Subcutaneous adipose tissue (tissue), 4 donors: Measurements from ENCODE around the gene IRX5. TPM values are rescaled to one million over a fixed set of nuclear protein-coding genes. Genes with fewer than 3 reads are reported as not detected.

Experiments
- CTCF ChIP-seq: fragments of 450-650 bp; IDR thresholded peaks from one replicate; pipeline ENCODE4 v1.5.1; 2016; ENCODE audit warnings: low read depth, mild to moderate bottlenecking, control low read depth, antibody characterized with exemption, moderate library complexity
- total RNA-seq, 4 donors: library from RNA; depleted of rRNA; stranded (reverse); fragments of >200 nt; gene quantifications; one replicate each; pipeline ENCODE4 v1.1.0, GENCODE V29; 2016

Gene IRX5
- total RNA-seq, 4 donors from 2014 or later, result 0.65 to 6.8 (median 4.8) TPM

GRCh38 chr16:54952195-54952594 is 21.5 kb downstream of the IRX5 start:
- TF ChIP-seq CTCF, result no peak

GRCh38 chr16:54953461-54953860 is 22.8 kb downstream of the IRX5 start:
- TF ChIP-seq CTCF, result no peak

- no peak for TF ChIP-seq CTCF
These were observed 23.6 kb downstream of the IRX5 start for GRCh38 chr16:54954220-54954619.

- no peak for TF ChIP-seq CTCF
These were observed 25.1 kb downstream of the IRX5 start for GRCh38 chr16:54955757-54956156.

GRCh38 chr16:54957403-54958166 is 26.9 kb downstream of the IRX5 start:
- TF ChIP-seq CTCF, result no peak

GRCh38 chr16:54962045-54962444 is 31.4 kb downstream of the IRX5 start:
- no peak for TF ChIP-seq CTCF

- TF ChIP-seq CTCF, result no peak
These were observed 33.6 kb downstream of the IRX5 start for GRCh38 chr16:54964239-54964638.
